NCI-H2171 (cell line): ENCODE measurements around the gene PIGT.

Experiments used
- DNase-seq: peaks from one replicate; lab custom pipeline; 2025; lab: John Stamatoyannopoulos, UW

The PIGT gene

DNA sequence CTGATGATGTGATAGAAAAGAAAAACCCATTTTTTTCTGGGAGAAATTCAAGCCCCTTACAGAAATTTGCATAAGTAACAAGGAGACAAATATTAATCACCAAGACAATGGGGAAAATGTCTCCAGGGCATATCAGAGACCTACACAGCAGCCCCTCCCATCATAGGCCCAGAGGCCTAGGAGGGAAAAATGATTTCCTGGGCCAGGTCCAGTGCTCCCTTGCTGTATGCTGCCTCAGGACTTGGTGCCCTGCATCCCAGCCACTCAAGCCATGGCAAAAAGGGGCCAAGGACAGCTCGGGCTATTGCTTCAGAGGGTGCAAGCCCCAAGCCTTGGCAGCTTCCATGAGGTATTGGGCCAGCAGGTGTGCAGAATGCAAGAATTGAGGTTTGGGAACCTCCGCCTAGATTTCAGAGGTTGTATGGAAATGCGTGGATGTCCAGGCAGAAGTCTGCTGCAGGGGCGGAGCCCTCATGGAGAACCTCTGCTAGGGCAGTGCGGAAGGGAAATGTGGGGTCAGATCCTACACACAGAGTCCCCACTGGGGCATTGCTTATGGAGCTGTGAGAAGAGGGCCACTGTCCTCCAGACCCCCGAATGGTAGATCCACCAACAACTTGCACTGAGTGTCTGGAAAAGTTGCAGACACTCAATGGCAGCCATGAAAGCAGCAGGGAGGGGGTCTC, 15.5 kb upstream of the PIGT start:
- no peak for DNase-seq

- no peak for DNase-seq
These were observed 13.0 kb upstream of the PIGT start for GRCh38 chr20:45402946-45403345.

DNA sequence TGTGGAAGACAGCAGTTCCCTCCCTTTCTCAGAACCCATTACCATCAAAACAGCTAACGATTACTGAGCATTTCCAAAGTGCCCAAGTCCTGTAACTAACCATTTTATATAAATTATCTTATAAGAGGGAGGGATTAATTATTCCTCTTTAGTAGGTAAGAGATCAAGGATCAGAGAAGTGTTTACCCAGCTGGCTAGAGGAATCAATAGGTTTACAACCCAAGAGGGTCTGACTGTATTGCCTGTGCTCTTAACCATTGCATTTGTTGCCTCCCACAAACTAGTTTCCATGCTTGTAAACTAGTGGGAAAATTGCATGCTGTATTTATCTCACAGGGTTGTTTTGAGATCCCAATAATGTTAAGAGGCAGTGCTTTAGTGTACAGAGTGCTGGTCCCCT, 11.5 kb upstream of the PIGT start:
- no peak for DNase-seq

DNA sequence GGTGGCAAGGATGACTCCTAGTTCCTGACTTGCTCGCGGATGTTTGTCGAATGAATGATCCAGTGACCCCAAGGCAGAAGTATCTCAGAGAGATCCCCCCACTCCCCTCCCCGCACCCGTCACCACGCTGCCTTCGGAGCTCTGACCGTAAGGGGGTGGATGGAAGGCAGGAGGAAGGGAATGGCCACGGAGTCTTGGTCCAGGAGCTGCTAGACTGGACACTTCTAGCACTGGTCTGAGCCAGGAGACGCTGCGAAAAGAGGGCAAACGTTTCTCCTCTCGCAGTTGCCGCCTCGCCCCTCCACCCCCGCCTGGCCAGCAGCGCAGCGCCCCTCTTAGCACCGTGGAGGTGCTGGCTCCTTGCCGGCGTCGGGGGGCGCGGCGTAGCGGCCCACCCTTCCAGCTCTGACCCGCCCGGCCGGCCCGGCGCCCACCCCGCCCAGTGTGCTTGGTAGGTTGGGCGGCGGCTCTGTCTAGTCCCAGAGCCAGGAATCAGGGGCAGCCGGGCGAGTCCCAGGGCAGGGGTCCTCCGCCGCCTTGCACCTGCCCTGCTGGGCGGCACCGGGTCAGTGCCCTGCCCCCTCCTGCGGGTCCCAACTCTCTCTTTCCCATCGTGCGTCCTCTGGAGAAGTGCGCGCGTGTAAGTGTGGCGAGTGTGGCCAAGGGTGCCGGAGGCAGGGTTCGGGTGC, 10.2 kb upstream of the PIGT start:
- no peak for DNase-seq

GRCh38 chr20:45406260-45407066, 9.5 kb upstream of the PIGT start:
- peak; percentile 84 for DNase-seq

DNA sequence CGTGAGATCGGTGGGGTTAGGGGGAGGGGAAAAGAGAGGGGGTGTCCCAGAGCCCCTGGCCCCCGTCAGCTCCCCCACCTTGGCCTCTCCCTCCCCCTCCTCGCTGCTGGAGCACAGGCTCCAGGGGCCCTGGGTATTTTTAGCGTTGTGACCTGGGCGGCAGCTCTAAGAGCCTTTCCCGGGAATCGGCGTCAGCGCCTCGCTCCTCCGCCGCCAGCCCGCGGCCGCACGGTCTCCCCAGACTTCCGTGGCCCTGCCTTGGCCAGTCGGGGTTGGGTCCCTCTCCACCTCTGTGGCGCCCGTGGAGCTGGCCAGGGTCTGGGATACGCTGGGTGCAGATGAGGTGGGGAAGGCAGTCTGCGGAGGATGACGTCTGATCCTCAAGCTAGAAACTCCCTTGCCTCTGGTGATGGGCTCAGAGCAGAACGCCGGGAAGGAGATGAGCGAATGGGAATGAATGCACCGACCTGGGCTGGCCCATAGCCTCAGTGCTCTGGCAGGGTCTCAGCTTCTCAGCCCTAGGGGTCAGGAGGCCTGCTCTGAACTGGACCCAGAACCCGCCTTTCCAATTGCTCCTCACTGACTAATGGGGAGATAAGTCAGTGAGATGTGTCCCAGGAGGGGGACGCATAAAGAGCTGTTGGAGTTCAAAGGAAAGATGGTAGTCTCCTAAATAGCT, 8.7 kb upstream of the PIGT start:
- DNase-seq, result peak; percentile 40

DNA sequence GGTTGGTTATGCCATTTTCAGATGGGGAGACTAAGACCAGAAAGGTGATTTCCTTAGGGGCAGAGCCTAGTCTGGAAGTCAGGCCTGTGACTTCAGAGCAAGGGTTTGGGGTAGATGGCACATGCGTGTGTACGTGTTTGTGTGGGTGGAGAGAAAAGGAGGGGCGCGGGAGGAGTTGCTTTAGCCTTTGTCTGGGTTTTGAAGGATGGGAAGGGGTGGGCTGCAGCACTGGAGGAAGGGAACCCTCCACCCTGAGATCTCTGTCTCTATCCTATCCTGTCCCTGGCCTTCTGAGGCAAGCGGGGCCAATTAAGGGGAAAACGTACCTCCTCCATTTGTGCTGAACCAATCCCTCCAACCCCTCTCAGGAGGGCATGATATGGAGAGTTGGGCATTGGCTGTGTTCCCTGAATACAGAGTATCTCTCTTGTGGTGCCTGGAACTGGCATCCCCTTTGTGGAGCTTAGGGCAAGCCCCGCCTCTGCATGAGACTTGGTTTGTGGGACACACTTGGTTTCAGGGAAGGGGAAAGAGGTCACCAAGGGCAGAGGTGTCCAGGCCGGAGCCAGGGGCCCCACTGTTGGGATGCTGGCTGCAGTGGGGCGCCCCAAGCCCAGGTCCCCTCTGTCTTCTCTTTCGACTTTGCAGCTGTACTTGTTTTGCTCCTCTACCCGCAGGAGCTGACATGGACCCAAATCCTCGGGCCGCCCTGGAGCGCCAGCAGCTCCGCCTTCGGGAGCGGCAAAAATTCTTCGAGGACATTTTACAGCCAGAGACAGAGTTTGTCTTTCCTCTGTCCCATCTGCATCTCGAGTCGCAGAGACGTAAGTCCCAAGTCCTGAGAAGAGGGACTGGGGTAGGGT, 7.9 kb upstream of the PIGT start, which contains the start of gene DBNDD2:
DBNDD2 (plus strand) TSS at position 507 of the 863 bp plus-strand sequence; CDS start at position 686, 179 bp downstream.
- no peak for DNase-seq

- no peak for DNase-seq
These were observed 7.2 kb upstream of the PIGT start for GRCh38 chr20:45408646-45409213.

GRCh38 chr20:45409521-45410272, 6.2 kb upstream of the PIGT start:
- no peak for DNase-seq

- DNase-seq, result no peak
These were observed 5.1 kb upstream of the PIGT start for GRCh38 chr20:45410887-45411286.

- DNase-seq, result no peak
These were observed 3.3 kb upstream of the PIGT start for GRCh38 chr20:45412653-45413052.

DNA sequence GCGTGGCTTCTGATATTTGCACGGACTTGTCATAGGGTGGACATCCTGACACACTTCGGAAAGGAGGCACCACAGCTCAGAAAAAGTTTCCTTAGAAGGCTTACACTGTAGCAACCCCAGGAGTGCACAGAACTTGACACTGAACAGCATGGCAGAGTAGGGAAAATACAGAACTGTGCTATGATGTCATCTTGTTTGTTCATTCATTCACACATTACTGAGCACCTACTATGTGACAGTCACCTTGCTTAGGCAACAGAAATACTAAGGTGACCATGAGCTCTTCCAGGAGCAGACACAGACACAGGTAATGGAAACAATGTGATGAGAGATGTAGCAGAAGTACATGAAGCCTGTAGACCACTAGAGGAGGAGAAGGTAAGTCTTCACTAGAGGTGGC, 2.5 kb upstream of the PIGT start:
- no peak for DNase-seq

- DNase-seq, result no peak
These were observed 976 bp downstream of the PIGT start for GRCh38 chr20:45416917-45417316.

DNA sequence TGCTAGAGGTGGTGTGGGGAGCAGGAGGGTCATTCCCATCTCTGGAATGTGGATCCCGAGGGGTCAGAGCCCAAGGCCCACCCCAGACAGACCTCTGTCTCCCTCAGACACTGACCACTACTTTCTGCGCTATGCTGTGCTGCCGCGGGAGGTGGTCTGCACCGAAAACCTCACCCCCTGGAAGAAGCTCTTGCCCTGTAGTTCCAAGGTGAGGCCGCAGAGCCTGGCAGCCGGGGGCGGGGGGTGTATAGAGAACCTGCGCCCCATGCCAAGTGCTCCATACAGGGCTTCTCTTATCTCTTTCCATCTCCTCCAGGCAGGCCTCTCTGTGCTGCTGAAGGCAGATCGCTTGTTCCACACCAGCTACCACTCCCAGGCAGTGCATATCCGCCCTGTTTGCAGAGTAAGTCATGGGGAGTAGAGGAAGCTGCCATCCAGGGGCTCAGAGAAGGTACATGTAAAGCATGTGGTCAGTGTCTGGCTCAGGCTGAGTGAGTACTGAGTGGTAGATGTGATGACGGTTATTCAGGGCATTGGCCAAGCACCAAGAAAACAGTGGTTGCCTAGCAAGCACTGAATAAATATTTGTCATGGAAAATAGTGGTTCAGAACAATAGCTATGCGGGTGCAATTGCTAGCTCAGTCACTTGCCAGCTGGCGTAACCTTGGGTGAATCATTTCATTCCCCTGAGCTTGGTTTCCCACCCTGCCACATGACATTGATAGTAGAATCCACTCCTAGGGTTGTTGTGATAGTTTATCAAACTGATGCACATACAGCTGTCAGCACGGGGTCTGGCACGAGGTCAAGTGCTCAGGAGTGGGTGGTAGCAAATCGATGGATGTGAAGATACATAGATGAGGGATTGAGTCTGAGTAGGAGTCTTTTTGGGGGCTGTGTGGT, 3.5 kb downstream of the PIGT start:
- DNase-seq, result no peak

GRCh38 chr20:45420125-45420524, 4.2 kb downstream of the PIGT start:
- DNase-seq, result no peak

DNA sequence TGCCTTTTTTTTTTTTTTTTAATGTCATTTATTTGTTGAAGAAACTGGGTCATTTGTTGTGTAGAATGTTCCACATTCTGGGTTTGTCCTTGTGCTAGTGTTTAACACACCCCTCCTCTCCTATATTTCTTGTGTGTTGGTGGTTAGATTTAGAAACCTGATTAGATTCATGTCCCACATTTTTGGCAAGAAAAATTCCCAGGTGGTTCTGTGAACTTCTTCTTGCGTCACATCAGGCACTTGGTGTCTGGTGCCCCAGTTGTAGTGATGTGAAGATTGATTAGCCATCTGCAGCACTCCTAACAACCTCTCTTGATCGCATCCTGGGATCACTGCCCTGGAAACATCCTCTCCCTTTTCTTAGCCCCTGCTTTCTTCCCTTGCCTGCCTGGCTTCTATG, 7.8 kb downstream of the PIGT start:
- no peak for DNase-seq

GRCh38 chr20:45425561-45425960, 9.6 kb downstream of the PIGT start:
- DNase-seq, result no peak

- DNase-seq, result no peak
These were observed 10.5 kb downstream of the PIGT start for GRCh38 chr20:45426320-45427016.
